C4-2B (cell line): Measurements from ENCODE around the gene SRPK2.

ENCODE experiments used
- ZFX ChIP-seq: fragments of 450-650 bp; IDR thresholded peaks from 2 replicates; pipeline ENCODE4 v1.6.1; 2017
- TF ChIP-seq, protein P1 (sequence below): fragments of 450-650 bp; conservative IDR thresholded peaks from 2 replicates; pipeline ENCODE4 v1.5.1; 2017; ENCODE audit warnings: mild to moderate bottlenecking

DNA sequence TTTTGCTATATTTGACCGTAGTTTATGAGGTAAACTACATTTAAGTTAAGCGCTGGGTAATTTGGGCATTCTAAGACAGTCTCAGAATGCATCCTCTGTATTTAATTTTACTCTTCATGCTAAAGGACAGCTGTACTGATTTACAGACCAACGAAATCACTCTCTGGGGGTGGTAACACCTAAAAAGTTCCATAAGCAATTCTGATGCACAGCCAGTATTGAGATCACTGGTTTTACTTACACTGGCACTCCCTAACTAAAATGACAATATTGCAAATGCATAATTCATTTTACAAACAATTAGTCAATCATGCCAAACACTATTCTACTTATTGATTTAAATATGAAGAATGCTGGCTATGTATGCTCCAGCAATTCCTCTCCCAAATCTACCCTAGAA, 102.3 kb downstream of the SRPK2 start:
- TF ChIP-seq, protein P1, sequence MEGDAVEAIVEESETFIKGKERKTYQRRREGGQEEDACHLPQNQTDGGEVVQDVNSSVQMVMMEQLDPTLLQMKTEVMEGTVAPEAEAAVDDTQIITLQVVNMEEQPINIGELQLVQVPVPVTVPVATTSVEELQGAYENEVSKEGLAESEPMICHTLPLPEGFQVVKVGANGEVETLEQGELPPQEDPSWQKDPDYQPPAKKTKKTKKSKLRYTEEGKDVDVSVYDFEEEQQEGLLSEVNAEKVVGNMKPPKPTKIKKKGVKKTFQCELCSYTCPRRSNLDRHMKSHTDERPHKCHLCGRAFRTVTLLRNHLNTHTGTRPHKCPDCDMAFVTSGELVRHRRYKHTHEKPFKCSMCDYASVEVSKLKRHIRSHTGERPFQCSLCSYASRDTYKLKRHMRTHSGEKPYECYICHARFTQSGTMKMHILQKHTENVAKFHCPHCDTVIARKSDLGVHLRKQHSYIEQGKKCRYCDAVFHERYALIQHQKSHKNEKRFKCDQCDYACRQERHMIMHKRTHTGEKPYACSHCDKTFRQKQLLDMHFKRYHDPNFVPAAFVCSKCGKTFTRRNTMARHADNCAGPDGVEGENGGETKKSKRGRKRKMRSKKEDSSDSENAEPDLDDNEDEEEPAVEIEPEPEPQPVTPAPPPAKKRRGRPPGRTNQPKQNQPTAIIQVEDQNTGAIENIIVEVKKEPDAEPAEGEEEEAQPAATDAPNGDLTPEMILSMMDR = no peak
- TF ChIP-seq ZFX = no peak
